Neural cell (in vitro differentiated cells): Measurements from ENCODE around the gene MFRP. TPM values are rescaled to one million over a fixed set of nuclear protein-coding genes. Genes with fewer than 3 reads are reported as not detected.

ENCODE experiments used
- H2AFZ ChIP-seq: fragments of 200-600, 300-800 bp; sonication (generic), shearing (Covaris generic); 2 replicates; pipeline ENCODE4 v1.6.0; 2014; ENCODE audit warnings: low read depth, mild to moderate bottlenecking, antibody characterized with exemption, low read length, moderate library complexity
- H3F3A ChIP-seq: fragments of 200-600 bp; shearing (Covaris generic); 2 replicates; pipeline ENCODE4 v1.6.1; 2016; ENCODE audit warnings: mild to moderate bottlenecking, moderate library complexity, mixed read lengths, antibody characterized with exemption, low read length; ENCODE audit not compliant: insufficient read depth, poor library complexity, severe bottlenecking
- H3K27ac ChIP-seq: fragments of 200-600, 300-800 bp; sonication (generic), shearing (Covaris generic); 2 replicates; pipeline ENCODE4 v1.5.1; 2014; ENCODE audit warnings: mild to moderate bottlenecking, low read length, moderate library complexity
- H3K27me3 ChIP-seq: fragments of 300-800, 200-600 bp; sonication (generic), shearing (Covaris generic); 2 replicates; pipeline ENCODE4 v1.6.0; 2014; ENCODE audit warnings: mild to moderate bottlenecking, low read depth, low read length, moderate library complexity; ENCODE audit not compliant: insufficient read depth
- H3K36me3 ChIP-seq: fragments of 300-800, 200-600 bp; sonication (generic), shearing (Covaris generic); 2 replicates; pipeline ENCODE4 v1.5.1; 2014; ENCODE audit warnings: mild to moderate bottlenecking, antibody characterized with exemption, low read length, moderate library complexity; ENCODE audit not compliant: insufficient read depth
- H3K4me2 ChIP-seq: fragments of 300-800, 200-600 bp; sonication (generic), shearing (Covaris generic); 2 replicates; pipeline ENCODE4 v1.6.0; 2014; ENCODE audit warnings: mild to moderate bottlenecking, low read length
- H3K4me3 ChIP-seq: fragments of 300-800, 200-600 bp; sonication (generic), shearing (Covaris generic); 2 replicates; pipeline ENCODE4 v1.5.1; 2014; ENCODE audit warnings: mild to moderate bottlenecking, low read length, moderate library complexity
- H3K79me2 ChIP-seq: fragments of 200-600 bp; shearing (Covaris generic); replicated peaks from 2 replicates; pipeline ENCODE4 v1.6.0; 2014; ENCODE audit warnings: mild to moderate bottlenecking, low read length, moderate library complexity; ENCODE audit not compliant: insufficient read depth
- H3K9ac ChIP-seq: fragments of 300-800, 200-600 bp; sonication (generic), shearing (Covaris generic); 2 replicates; pipeline ENCODE4 v1.6.1; 2016; ENCODE audit warnings: mild to moderate bottlenecking, low read length, mixed read lengths
- H3K9me2 ChIP-seq: fragments of 200-600 bp; shearing (Covaris generic); 2 replicates; pipeline ENCODE4 v1.6.1; 2016; ENCODE audit warnings: mild to moderate bottlenecking, low read length, mixed read lengths; ENCODE audit not compliant: insufficient read depth
- H3K9me3 ChIP-seq: fragments of 200-600, 300-800 bp; sonication (generic), shearing (Covaris generic); 2 replicates; pipeline ENCODE4 v1.6.1; 2016; ENCODE audit warnings: mild to moderate bottlenecking, mixed run types, low read length, moderate library complexity, mixed read lengths
- H4K20me1 ChIP-seq: fragments of 200-600 bp; shearing (Covaris generic); 2 replicates; pipeline ENCODE4 v1.6.1; 2016; ENCODE audit warnings: mild to moderate bottlenecking, mixed run types; ENCODE audit not compliant: insufficient read depth
- EP300 ChIP-seq: fragments of 450-650 bp; conservative IDR thresholded peaks from 2 replicates; pipeline ENCODE4 v1.6.1; 2014; ENCODE audit warnings: antibody characterized with exemption, mild to moderate bottlenecking, moderate library complexity; ENCODE audit not compliant: poor library complexity, severe bottlenecking
- EZH2 ChIP-seq: fragments of 200-600, 300-800 bp; shearing (Covaris generic), sonication (generic); IDR thresholded peaks from 2 replicates; pipeline ENCODE4 v1.6.1; 2014; ENCODE audit warnings: antibody characterized with exemption, low read length, borderline replicate concordance, mild to moderate bottlenecking; ENCODE audit not compliant: insufficient read depth, poor library complexity, severe bottlenecking
- MXI1 ChIP-seq: fragments of 450-650 bp; conservative IDR thresholded peaks from 2 replicates; pipeline ENCODE4 v1.6.1; 2014; ENCODE audit warnings: antibody characterized with exemption, mild to moderate bottlenecking; ENCODE audit not compliant: poor library complexity, severe bottlenecking
- POLR2AphosphoS5 ChIP-seq: IDR thresholded peaks from 2 replicates; pipeline ENCODE4 v1.6.1; 2012
- RAD21 ChIP-seq: fragments of 450-650 bp; conservative IDR thresholded peaks from 2 replicates; pipeline ENCODE4 v1.6.1; 2014; ENCODE audit warnings: antibody characterized with exemption, mild to moderate bottlenecking, moderate library complexity
- SMC3 ChIP-seq: fragments of 450-650 bp; conservative IDR thresholded peaks from 2 replicates; pipeline ENCODE4 v1.6.1; 2014; ENCODE audit warnings: antibody characterized with exemption, mild to moderate bottlenecking, moderate library complexity; ENCODE audit not compliant: poor library complexity
- TAF1 ChIP-seq: IDR thresholded peaks from 2 replicates; pipeline ENCODE4 v1.6.1; 2012; ENCODE audit warnings: low read depth
- polyA plus RNA-seq: library from polyadenylated mRNA; depleted of rRNA; stranded (reverse); fragments of >200 nt; gene quantifications from 2 replicates; pipeline ENCODE4 v1.2.3, GENCODE V29; 2014
- TF ChIP-seq, protein P1 (sequence below): fragments of 450-650 bp; IDR thresholded peaks from 2 replicates; pipeline ENCODE4 v1.5.1; 2014; ENCODE audit warnings: antibody characterized with exemption, mild to moderate bottlenecking, moderate library complexity; ENCODE audit not compliant: poor library complexity, severe bottlenecking
- TF ChIP-seq, protein P2 (sequence below): IDR thresholded peaks from 2 replicates; pipeline ENCODE4 v1.6.1; 2012; ENCODE audit warnings: borderline replicate concordance

Gene MFRP
- polyA plus RNA-seq, 1 donor from 2014 or later = not detected

GRCh38 chr11:119341222-119342022 lies 5.1 kb downstream of the MFRP start:
- TF ChIP-seq TAF1 (no peak), SMC3 (no peak), EZH2 (no peak), POLR2AphosphoS5 (no peak), RAD21 (no peak), EP300 (no peak), MXI1 (no peak)
- TF ChIP-seq, protein P1, sequence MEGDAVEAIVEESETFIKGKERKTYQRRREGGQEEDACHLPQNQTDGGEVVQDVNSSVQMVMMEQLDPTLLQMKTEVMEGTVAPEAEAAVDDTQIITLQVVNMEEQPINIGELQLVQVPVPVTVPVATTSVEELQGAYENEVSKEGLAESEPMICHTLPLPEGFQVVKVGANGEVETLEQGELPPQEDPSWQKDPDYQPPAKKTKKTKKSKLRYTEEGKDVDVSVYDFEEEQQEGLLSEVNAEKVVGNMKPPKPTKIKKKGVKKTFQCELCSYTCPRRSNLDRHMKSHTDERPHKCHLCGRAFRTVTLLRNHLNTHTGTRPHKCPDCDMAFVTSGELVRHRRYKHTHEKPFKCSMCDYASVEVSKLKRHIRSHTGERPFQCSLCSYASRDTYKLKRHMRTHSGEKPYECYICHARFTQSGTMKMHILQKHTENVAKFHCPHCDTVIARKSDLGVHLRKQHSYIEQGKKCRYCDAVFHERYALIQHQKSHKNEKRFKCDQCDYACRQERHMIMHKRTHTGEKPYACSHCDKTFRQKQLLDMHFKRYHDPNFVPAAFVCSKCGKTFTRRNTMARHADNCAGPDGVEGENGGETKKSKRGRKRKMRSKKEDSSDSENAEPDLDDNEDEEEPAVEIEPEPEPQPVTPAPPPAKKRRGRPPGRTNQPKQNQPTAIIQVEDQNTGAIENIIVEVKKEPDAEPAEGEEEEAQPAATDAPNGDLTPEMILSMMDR = no peak
- TF ChIP-seq, protein P2, sequence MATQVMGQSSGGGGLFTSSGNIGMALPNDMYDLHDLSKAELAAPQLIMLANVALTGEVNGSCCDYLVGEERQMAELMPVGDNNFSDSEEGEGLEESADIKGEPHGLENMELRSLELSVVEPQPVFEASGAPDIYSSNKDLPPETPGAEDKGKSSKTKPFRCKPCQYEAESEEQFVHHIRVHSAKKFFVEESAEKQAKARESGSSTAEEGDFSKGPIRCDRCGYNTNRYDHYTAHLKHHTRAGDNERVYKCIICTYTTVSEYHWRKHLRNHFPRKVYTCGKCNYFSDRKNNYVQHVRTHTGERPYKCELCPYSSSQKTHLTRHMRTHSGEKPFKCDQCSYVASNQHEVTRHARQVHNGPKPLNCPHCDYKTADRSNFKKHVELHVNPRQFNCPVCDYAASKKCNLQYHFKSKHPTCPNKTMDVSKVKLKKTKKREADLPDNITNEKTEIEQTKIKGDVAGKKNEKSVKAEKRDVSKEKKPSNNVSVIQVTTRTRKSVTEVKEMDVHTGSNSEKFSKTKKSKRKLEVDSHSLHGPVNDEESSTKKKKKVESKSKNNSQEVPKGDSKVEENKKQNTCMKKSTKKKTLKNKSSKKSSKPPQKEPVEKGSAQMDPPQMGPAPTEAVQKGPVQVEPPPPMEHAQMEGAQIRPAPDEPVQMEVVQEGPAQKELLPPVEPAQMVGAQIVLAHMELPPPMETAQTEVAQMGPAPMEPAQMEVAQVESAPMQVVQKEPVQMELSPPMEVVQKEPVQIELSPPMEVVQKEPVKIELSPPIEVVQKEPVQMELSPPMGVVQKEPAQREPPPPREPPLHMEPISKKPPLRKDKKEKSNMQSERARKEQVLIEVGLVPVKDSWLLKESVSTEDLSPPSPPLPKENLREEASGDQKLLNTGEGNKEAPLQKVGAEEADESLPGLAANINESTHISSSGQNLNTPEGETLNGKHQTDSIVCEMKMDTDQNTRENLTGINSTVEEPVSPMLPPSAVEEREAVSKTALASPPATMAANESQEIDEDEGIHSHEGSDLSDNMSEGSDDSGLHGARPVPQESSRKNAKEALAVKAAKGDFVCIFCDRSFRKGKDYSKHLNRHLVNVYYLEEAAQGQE = no peak
- no peaks in the 10 kb centered on the region for H3K36me3 ChIP-seq
- no peak overlapping the region for H3K27ac ChIP-seq
- H3K9me3 ChIP-seq = no peaks in the 10 kb centered on the region
- peaks cover 36% of the 10 kb centered on the region for H3K27me3 ChIP-seq
- H3K4me2 ChIP-seq = no peak overlapping the region
- H4K20me1 ChIP-seq = no peaks in the 10 kb centered on the region
- H3K4me3 ChIP-seq = no peak overlapping the region
- H3K9me2 ChIP-seq = no peaks in the 10 kb centered on the region
- H3K9ac ChIP-seq = no peak overlapping the region
- H3K79me2 ChIP-seq = no peaks in the 10 kb centered on the region
- H2AFZ ChIP-seq = no peak overlapping the region
- H3F3A ChIP-seq = no peaks in the 10 kb centered on the region

- Histone ChIP-seq H3K27ac (no peak within 1 kb of the TSS), H3F3A (no peaks in the 10 kb centered on the region), H2AFZ (no peak within 1 kb of the TSS), H3K36me3 (no peaks in the 10 kb centered on the region), H3K9ac (no peak within 1 kb of the TSS), H4K20me1 (no peaks in the 10 kb centered on the region), H3K79me2 (no peaks in the 10 kb centered on the region), H3K4me3 (peak within 1 kb of the TSS; percentile 53), H3K27me3 (peaks cover 36% of the 10 kb centered on the region), H3K4me2 (no peak within 1 kb of the TSS), H3K9me3 (no peaks in the 10 kb centered on the region), H3K9me2 (no peaks in the 10 kb centered on the region)
- TF ChIP-seq TAF1 = no peak
- no peak for TF ChIP-seq MXI1
- TF ChIP-seq, protein P2 = no peak
Observed at GRCh38 chr11:119340335-119341221, 5.9 kb downstream of the MFRP start, which contains the start of gene C1QTNF5. C1QTNF5 (minus strand) TSS chr11:119340883; CDS start chr11:119340397, 486 bp downstream.
